ENCODE measurements around the gene TNFSF13. TPM values are rescaled to one million over a fixed set of nuclear protein-coding genes. Genes with fewer than 3 reads are reported as not detected.
A peak's percentile ranks its signal among the peaks of the same experiment; 100 is the strongest.

Gene TNFSF13, protein sequence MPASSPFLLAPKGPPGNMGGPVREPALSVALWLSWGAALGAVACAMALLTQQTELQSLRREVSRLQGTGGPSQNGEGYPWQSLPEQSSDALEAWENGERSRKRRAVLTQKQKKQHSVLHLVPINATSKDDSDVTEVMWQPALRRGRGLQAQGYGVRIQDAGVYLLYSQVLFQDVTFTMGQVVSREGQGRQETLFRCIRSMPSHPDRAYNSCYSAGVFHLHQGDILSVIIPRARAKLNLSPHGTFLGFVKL
- 1 to 10 TPM; 4.0 to 6.9 TPM for total RNA-seq

- DNase-seq (peak; percentile 13), ATAC-seq (no peak)
- CTCF ChIA-PET = interaction anchor here (1.1 to 7.9 kb wide), 6 partner anchors 10 to 205 kb away, joined by 3 to 186 read pairs (median 6); partner anchors contain the start of gene TNFSF12
- POLR2A ChIA-PET = interaction anchor here (0.7 to 5.3 kb wide), 11 partner anchors 9 to 688 kb away, joined by 3 to 100 read pairs (median 4); partner anchors contain the start of genes MPDU1, POLR2A, SOX15 and TNFSF12
- no peaks in the 10 kb centered on the region for H3K27me3 Mint-ChIP-seq
- H3K36me3 Mint-ChIP-seq (ENCODE audit: low read depth) = peaks cover 15% of the 10 kb centered on the region
- H3K4me1 Mint-ChIP-seq (ENCODE audit: low read depth) = peaks cover 55% of the 10 kb centered on the region
- peak within 1 kb of the TSS; percentile 85 for H3K4me3 Mint-ChIP-seq
- H3K9me3 Mint-ChIP-seq = no peaks in the 10 kb centered on the region
- H3K27ac Mint-ChIP-seq = peak within 1 kb of the TSS; percentile 86
- TF ChIP-seq, protein P1, sequence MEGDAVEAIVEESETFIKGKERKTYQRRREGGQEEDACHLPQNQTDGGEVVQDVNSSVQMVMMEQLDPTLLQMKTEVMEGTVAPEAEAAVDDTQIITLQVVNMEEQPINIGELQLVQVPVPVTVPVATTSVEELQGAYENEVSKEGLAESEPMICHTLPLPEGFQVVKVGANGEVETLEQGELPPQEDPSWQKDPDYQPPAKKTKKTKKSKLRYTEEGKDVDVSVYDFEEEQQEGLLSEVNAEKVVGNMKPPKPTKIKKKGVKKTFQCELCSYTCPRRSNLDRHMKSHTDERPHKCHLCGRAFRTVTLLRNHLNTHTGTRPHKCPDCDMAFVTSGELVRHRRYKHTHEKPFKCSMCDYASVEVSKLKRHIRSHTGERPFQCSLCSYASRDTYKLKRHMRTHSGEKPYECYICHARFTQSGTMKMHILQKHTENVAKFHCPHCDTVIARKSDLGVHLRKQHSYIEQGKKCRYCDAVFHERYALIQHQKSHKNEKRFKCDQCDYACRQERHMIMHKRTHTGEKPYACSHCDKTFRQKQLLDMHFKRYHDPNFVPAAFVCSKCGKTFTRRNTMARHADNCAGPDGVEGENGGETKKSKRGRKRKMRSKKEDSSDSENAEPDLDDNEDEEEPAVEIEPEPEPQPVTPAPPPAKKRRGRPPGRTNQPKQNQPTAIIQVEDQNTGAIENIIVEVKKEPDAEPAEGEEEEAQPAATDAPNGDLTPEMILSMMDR (IDR thresholded peaks at IDR 0.05) = no peak
- intact Hi-C loops (cut with micrococcal nuclease) = no loop called here
Observed at GRCh38 chr17:7558544-7559319, at the start of gene TNFSF13. TSS of gene TNFSF13 (plus strand) at chr17:7558750. CDS start at chr17:7559040, 290 bp downstream.

DNA sequence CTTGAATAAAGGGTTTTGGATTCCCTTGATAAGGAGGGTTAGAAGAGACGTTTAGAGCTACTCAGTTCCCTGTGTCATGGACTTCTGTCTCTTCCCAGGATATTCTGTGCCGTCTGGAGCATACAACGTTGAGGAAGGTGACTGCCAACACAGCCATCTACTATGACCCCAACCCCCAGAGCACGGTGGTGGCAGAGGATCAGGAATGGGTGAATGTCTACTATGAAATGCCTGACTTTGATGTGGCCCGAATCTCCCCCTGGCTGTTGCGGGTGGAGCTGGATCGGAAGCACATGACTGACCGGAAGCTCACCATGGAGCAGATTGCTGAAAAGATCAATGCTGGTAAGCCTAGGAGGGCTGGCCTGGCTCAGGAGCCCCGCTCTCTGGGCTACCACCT is 49.7 kb upstream of the TNFSF13 start:
- ChIA-PET CTCF (interaction anchor here (1.4 to 3.9 kb wide), 4 partner anchors 10 to 153 kb away, joined by 3 to 21 read pairs (median 5); partner anchors contain the start of gene SENP3), POLR2A (interaction anchor here (0.6 to 4.1 kb wide), 15 partner anchors 11 to 179 kb away, joined by 3 to 20 read pairs (median 4); partner anchors contain the start of genes CHRNB1, NEURL4, POLR2A and SENP3)
- TF ChIP-seq, protein P1 (IDR thresholded peaks at IDR 0.05) = no peak
- Mint-ChIP-seq H3K4me1 (ENCODE audit: low read depth) (no peaks in the 10 kb centered on the region), H3K27ac (no peak overlapping the region), H3K27me3 (no peaks in the 10 kb centered on the region), H3K9me3 (no peaks in the 10 kb centered on the region), H3K4me3 (no peak overlapping the region), H3K36me3 (ENCODE audit: low read depth) (peaks cover 70% of the 10 kb centered on the region)
- no peak for DNase-seq
- no peak for ATAC-seq
- intact Hi-C loops (cut with micrococcal nuclease) = no loop called here

GRCh38 chr17:7509937-7510336 is 48.6 kb upstream of the TNFSF13 start:
- H3K4me1 Mint-ChIP-seq (ENCODE audit: low read depth) = no peaks in the 10 kb centered on the region
- TF ChIP-seq, protein P1 (IDR thresholded peaks at IDR 0.05) = no peak
- ATAC-seq = no peak
- DNase-seq = no peak
- peaks cover 68% of the 10 kb centered on the region for H3K36me3 Mint-ChIP-seq (ENCODE audit: low read depth)
- no peaks in the 10 kb centered on the region for H3K27me3 Mint-ChIP-seq
- no peaks in the 10 kb centered on the region for H3K9me3 Mint-ChIP-seq
- H3K27ac Mint-ChIP-seq = no peak overlapping the region
- no peak overlapping the region for H3K4me3 Mint-ChIP-seq
- intact Hi-C loops (cut with micrococcal nuclease) = no loop called here
- CTCF ChIA-PET = interaction anchor here (3.9 kb wide), 1 partner anchor 51 kb away, joined by 21 read pairs; the partner anchor contains the start of gene SENP3
- POLR2A ChIA-PET = interaction anchor here (1.5 to 4.1 kb wide), 3 partner anchors 15 to 157 kb away, joined by 3 to 20 read pairs (median 7); no protein-coding TSS in a partner anchor

DNA sequence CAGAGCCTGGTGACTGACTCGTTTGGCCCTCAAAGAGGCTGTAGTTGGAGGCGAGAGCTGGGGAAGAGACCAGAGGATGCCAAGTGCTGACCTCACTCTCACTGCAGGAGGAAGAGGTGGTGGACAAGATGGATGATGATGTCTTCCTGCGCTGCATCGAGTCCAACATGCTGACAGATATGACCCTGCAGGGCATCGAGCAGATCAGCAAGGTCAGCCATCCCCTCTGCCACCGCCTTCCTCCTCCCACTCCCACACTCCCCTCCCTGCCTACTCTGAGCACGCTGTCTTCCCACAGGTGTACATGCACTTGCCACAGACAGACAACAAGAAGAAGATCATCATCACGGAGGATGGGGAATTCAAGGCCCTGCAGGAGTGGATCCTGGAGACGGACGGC is 47.4 kb upstream of the TNFSF13 start:
- no peak overlapping the region for H3K4me3 Mint-ChIP-seq
- POLR2A ChIA-PET = interaction anchor here (0.9 to 1.4 kb wide), 3 partner anchors 11 to 51 kb away, joined by 3 to 5 read pairs (median 3); partner anchors contain the start of gene SENP3
- TF ChIP-seq, protein P1 (IDR thresholded peaks at IDR 0.05) = no peak
- H3K27ac Mint-ChIP-seq = peak overlapping the region; percentile 42
- intact Hi-C loops (cut with micrococcal nuclease) = no loop called here
- ATAC-seq = no peak
- H3K27me3 Mint-ChIP-seq = no peaks in the 10 kb centered on the region
- no peaks in the 10 kb centered on the region for H3K9me3 Mint-ChIP-seq
- DNase-seq = no peak
- H3K36me3 Mint-ChIP-seq (ENCODE audit: low read depth) = peaks cover 63% of the 10 kb centered on the region
- H3K4me1 Mint-ChIP-seq (ENCODE audit: low read depth) = no peaks in the 10 kb centered on the region
- CTCF ChIA-PET = interaction anchor here (1.1 to 1.5 kb wide), 2 partner anchors 50 to 141 kb away, joined by 4 to 7 read pairs; partner anchors contain the start of gene SENP3

All from activated CD8-positive, alpha-beta T cell treated with anti-CD3 and anti-CD28 coated beads for 36 hours (primary cell).